Smooth muscle cell (in vitro differentiated cells): ENCODE data around the gene SRRM3. TPM values are rescaled to one million over a fixed set of nuclear protein-coding genes. Genes with fewer than 3 reads are reported as not detected.

ENCODE experiments used
- DNase-seq: peaks from one replicate; lab custom pipeline; 2025; ENCODE audit not compliant: unreplicated experiment; lab: John Stamatoyannopoulos, UW
- H2AFZ ChIP-seq: fragments of 200-600 bp; sonication (generic); 2 replicates; pipeline ENCODE4 v1.6.0; 2016; ENCODE audit warnings: antibody characterized with exemption, low read depth, mild to moderate bottlenecking
- H3F3A ChIP-seq: fragments of 200-600 bp; sonication (generic); 2 replicates; pipeline ENCODE4 v1.6.0; 2017; ENCODE audit warnings: antibody characterized with exemption, low read depth
- H3K27ac ChIP-seq: fragments of 200-600 bp; sonication (generic); 2 replicates; pipeline ENCODE4 v1.5.1; 2016; ENCODE audit warnings: low read depth, mild to moderate bottlenecking
- H3K27me3 ChIP-seq: fragments of 200-600 bp; sonication (generic); 2 replicates; pipeline ENCODE4 v1.6.1; 2016; ENCODE audit warnings: low read depth, mild to moderate bottlenecking
- H3K36me3 ChIP-seq: fragments of 200-600 bp; sonication (generic); 2 replicates; pipeline ENCODE4 v1.5.1; 2016; ENCODE audit warnings: low read depth
- H3K4me1 ChIP-seq: fragments of 200-600 bp; sonication (generic); 2 replicates; pipeline ENCODE4 v1.5.1; 2016; ENCODE audit warnings: low read depth
- H3K4me2 ChIP-seq: fragments of 200-600 bp; sonication (generic); 2 replicates; pipeline ENCODE4 v1.6.0; 2016; ENCODE audit warnings: mild to moderate bottlenecking
- H3K4me3 ChIP-seq: fragments of 200-600 bp; sonication (generic); 2 replicates; pipeline ENCODE4 v1.5.1; 2016; ENCODE audit warnings: mild to moderate bottlenecking
- H3K79me2 ChIP-seq: fragments of 200-600 bp; sonication (generic); 2 replicates; pipeline ENCODE4 v1.6.0; 2016; ENCODE audit warnings: low read depth, mild to moderate bottlenecking
- H3K9ac ChIP-seq: fragments of 200-600 bp; sonication (generic); 2 replicates; pipeline ENCODE4 v1.6.0; 2016; ENCODE audit warnings: low read depth
- H3K9me3 ChIP-seq: fragments of 200-600 bp; sonication (generic); replicated peaks from 2 replicates; pipeline ENCODE4 v1.5.1; 2016; ENCODE audit warnings: low read depth
- H4K20me1 ChIP-seq: fragments of 200-600 bp; sonication (generic); 2 replicates; pipeline ENCODE4 v1.6.0; 2016; ENCODE audit warnings: low read depth
- WGBS: methylation state at CpG from one replicate; pipeline ENCODE4 v1.1.7; 2016; ENCODE audit warnings: low lambda C conversion rate; 5-methylcytosine and 5-hydroxymethylcytosine counted together
- polyA plus RNA-seq: library from polyadenylated mRNA; unstranded; fragments of >200 nt; fragmentation: Nextera tagmentation; extraction: Ambion mirVana; gene quantifications from 2 replicates; pipeline ENCODE4 v1.2.1, GENCODE V29; 2016
- total RNA-seq: library from RNA; depleted of rRNA; stranded (reverse); fragments of >200 nt; gene quantifications from 2 replicates; pipeline ENCODE4 v1.2.3, GENCODE V29; 2014
- TF ChIP-seq, protein P1 (sequence below): fragments of 200-600 bp; sonication (generic); IDR thresholded peaks from 2 replicates; pipeline ENCODE4 v1.5.1; 2017; ENCODE audit warnings: borderline replicate concordance, mild to moderate bottlenecking, antibody characterized with exemption; ENCODE audit not compliant: insufficient read depth, poor library complexity, severe bottlenecking

SRRM3 gene
- total and polyA plus RNA-seq, 2 experiments from 2014 or later = 3.6 to 10.9 TPM

DNA sequence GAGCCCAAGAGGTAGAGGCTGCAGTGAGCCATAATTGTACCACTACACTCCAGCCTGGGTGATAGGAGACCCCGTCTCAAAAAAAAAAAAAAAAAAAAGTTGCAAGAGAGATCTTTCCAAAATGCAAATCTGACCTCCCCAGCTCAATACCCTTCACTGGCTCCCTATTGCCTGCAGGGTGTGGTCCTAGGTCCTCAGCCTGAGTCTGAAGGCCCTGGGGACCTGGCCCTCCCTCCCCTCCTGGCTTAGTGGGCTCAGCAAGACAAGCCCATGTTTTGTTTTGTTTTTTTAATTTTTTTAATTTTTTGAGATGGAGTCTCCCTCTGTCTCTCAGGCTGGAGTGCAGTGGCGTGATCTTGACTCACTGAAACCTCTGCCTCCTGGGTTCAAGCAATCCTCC lies 20.6 kb downstream of the SRRM3 start:
- TF ChIP-seq, protein P1, sequence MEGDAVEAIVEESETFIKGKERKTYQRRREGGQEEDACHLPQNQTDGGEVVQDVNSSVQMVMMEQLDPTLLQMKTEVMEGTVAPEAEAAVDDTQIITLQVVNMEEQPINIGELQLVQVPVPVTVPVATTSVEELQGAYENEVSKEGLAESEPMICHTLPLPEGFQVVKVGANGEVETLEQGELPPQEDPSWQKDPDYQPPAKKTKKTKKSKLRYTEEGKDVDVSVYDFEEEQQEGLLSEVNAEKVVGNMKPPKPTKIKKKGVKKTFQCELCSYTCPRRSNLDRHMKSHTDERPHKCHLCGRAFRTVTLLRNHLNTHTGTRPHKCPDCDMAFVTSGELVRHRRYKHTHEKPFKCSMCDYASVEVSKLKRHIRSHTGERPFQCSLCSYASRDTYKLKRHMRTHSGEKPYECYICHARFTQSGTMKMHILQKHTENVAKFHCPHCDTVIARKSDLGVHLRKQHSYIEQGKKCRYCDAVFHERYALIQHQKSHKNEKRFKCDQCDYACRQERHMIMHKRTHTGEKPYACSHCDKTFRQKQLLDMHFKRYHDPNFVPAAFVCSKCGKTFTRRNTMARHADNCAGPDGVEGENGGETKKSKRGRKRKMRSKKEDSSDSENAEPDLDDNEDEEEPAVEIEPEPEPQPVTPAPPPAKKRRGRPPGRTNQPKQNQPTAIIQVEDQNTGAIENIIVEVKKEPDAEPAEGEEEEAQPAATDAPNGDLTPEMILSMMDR = no peak

DNA sequence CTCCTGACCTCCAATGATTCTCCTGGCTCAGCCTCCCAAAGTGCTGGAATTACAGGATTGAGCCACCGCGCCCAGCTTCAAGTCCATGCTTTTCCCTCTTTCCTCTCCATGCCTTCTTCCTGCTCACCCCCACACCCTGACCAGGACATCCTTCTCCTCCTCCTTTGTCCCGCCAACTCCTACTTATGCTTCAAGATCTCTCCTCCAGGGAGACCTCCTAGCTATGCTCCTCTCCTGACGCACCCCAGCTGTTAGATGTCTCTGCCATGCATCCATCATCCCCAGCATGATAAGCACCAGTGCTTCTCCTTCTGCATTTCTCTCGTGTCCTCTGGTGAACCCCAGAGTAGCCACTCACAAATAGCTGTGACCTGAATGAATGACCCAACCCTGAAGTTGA lies 21.1 kb downstream of the SRRM3 start:
- Histone ChIP-seq H4K20me1 (no peaks in the 10 kb centered on the region), H2AFZ (no peak overlapping the region), H3K27me3 (peaks cover 14% of the 10 kb centered on the region), H3K36me3 (no peaks in the 10 kb centered on the region), H3K9ac (no peak overlapping the region), H3K9me3 (no peaks in the 10 kb centered on the region), H3K4me2 (no peak overlapping the region), H3K27ac (no peak overlapping the region), H3F3A (no peaks in the 10 kb centered on the region), H3K4me3 (no peak overlapping the region), H3K4me1 (no peaks in the 10 kb centered on the region), H3K79me2 (no peaks in the 10 kb centered on the region)
- no peak for DNase-seq
- TF ChIP-seq, protein P1 = no peak
- 81% methylated on average over 5 of the region's 5 CpGs for WGBS

More for the DNA sequence above, 20.6 kb downstream of the SRRM3 start:
- Histone ChIP-seq H3K4me2 (no peak overlapping the region), H4K20me1 (no peaks in the 10 kb centered on the region), H3K4me3 (no peak overlapping the region), H3K9ac (no peak overlapping the region), H3K36me3 (no peaks in the 10 kb centered on the region), H3K79me2 (no peaks in the 10 kb centered on the region), H3K9me3 (no peaks in the 10 kb centered on the region), H3K27me3 (peaks cover 14% of the 10 kb centered on the region), H2AFZ (no peak overlapping the region), H3K4me1 (no peaks in the 10 kb centered on the region), H3K27ac (no peak overlapping the region), H3F3A (no peaks in the 10 kb centered on the region)
- 100% methylated on average over 2 of the region's 2 CpGs for WGBS
- no peak for DNase-seq

DNA sequence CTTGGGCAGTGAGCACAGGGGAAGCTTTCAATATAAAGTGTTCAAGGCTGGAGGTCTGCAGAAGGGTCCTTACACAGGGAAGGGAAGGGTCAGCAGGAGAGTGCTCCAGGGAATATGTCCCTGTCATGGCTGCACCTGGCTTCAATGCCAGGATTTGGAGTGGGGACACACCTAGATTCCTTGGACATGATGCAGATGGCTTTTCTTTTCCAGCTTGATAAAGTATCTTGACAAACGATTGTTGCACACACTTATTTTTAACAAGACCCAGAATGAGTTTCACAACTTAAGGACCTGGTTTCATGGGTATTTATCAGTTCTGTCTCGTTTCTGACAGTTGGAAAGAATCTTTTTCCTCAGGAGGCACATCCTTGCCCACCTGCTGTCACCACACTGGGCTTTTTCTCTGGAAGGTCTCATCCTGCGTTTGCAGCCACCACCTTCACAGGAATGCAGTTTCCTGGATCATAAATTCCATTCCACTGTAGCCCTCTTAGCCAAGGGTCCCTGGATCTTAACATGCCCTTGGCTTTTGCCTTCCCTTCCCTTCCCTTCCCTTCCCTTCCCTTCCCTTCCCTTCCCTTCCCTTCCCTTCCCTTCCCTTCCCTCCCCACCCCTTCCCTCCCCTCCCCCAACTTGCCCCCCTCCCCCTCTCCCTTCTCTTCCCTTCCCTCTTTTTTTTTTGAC lies 21.7 kb downstream of the SRRM3 start:
- no peak overlapping the region for H3K4me2 ChIP-seq
- no peaks in the 10 kb centered on the region for H3K9me3 ChIP-seq
- H3K4me1 ChIP-seq = no peaks in the 10 kb centered on the region
- H3F3A ChIP-seq = no peaks in the 10 kb centered on the region
- TF ChIP-seq, protein P1 = no peak
- peaks cover 14% of the 10 kb centered on the region for H3K27me3 ChIP-seq
- H3K79me2 ChIP-seq = no peaks in the 10 kb centered on the region
- WGBS = 21% methylated on average over 3 of the region's 3 CpGs
- H3K36me3 ChIP-seq = no peaks in the 10 kb centered on the region
- no peak overlapping the region for H3K9ac ChIP-seq
- H2AFZ ChIP-seq = no peak overlapping the region
- no peak for DNase-seq
- H3K4me3 ChIP-seq = no peak overlapping the region
- H4K20me1 ChIP-seq = no peaks in the 10 kb centered on the region
- no peak overlapping the region for H3K27ac ChIP-seq

DNA sequence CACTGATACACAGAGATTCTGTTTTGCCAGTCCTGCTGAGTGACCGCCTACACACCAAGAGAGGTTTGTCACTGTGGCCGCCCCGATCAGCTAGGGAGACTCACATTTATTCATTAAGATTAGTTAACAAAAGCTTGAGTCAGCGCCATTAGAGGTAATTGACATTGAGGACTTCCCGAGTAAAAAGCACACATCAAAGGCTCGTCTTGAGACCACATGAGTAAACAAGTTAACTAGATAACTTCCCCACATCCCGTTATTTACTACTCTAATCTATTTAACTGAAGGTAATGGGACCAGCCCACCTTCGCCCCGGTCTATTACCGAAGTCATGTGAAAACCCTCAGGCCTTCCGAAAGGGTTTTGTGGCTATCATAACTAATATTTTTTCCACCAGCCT lies 23.0 kb downstream of the SRRM3 start:
- H2AFZ ChIP-seq = no peak overlapping the region
- H3F3A ChIP-seq = no peaks in the 10 kb centered on the region
- H3K4me3 ChIP-seq = no peak overlapping the region
- no peaks in the 10 kb centered on the region for H3K79me2 ChIP-seq
- TF ChIP-seq, protein P1 = no peak
- no peaks in the 10 kb centered on the region for H3K9me3 ChIP-seq
- no peak overlapping the region for H3K4me2 ChIP-seq
- WGBS = 26% methylated on average over 11 of the region's 11 CpGs
- H4K20me1 ChIP-seq = no peaks in the 10 kb centered on the region
- no peaks in the 10 kb centered on the region for H3K36me3 ChIP-seq
- peaks cover 14% of the 10 kb centered on the region for H3K27me3 ChIP-seq
- DNase-seq = no peak
- H3K4me1 ChIP-seq = no peaks in the 10 kb centered on the region
- no peak overlapping the region for H3K27ac ChIP-seq
- no peak overlapping the region for H3K9ac ChIP-seq
